GM12873 (cell line): ENCODE data around the gene RGSL1.
A peak's percentile ranks its signal among the peaks of the same experiment; 100 is the strongest.

Experiments used
- CTCF ChIP-seq: IDR thresholded peaks from 2 replicates; pipeline ENCODE4 v1.5.1; 2012; ENCODE audit warnings: low read depth, mild to moderate bottlenecking, moderate library complexity, low read length, control low read depth; ENCODE audit not compliant: insufficient read depth; ENCODE audit errors: missing control alignments

The RGSL1 gene

GRCh38 chr1:182450087-182450486 is at the start of gene RGSL1:
TSS of gene RGSL1 (plus strand) at chr1:182450146. CDS start at chr1:182450166, 20 bp downstream.
- TF ChIP-seq CTCF, result no peak

GRCh38 chr1:182400567-182400966 is 49.4 kb upstream of the RGSL1 start, which contains the start of gene TEDDM1:
TSS of gene TEDDM1 (minus strand) at chr1:182400667. CDS start at chr1:182400485, 182 bp downstream.
- TF ChIP-seq CTCF, result no peak

- TF ChIP-seq CTCF, result peak; percentile 51
Observed at GRCh38 chr1:182404781-182405180, 45.2 kb upstream of the RGSL1 start.

GRCh38 chr1:182405578-182405977 is 44.4 kb upstream of the RGSL1 start:
- TF ChIP-seq CTCF, result no peak

GRCh38 chr1:182406012-182406411 is 43.9 kb upstream of the RGSL1 start:
- no peak for TF ChIP-seq CTCF

- no peak for TF ChIP-seq CTCF
Observed at GRCh38 chr1:182407724-182408123, 42.2 kb upstream of the RGSL1 start.

GRCh38 chr1:182408435-182409075 is 41.4 kb upstream of the RGSL1 start:
- no peak for TF ChIP-seq CTCF
